Measurements from ENCODE around the gene SLC25A39.

Gene SLC25A39

DNA sequence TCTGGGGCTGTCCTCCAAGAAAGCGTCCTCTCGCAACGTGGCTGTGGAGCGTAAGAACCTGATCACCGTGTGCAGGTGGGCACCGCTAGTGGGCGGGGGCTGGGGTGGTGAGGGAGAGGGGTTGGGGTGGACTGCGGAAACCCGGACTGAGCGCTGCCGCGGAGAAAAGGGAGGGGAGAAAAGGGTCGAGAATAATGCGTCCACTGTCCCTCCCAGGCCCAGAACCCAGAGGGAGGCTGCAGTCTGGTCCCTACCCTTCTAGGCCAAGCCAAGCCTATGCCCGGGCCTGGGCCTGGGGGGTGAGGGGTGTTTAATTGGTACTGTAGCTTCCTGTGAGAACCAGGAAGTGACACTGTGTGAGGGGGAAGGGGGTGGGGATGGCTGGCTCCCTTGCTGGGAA, 15.8 kb downstream of the SLC25A39 start:
- Histone ChIP-seq H3K9ac (ENCODE audit: low read length) (no peak overlapping the region), H3K9me3 (ENCODE audit: low read length) (no peaks in the 10 kb centered on the region), H3K27me3 (ENCODE audit: control insufficient read depth in 1 of 2, insufficient read depth in 2 of 2, low read length in 2 of 2) (peaks cover 0 to 22% of the 10 kb centered on the region in 2 donors), H3K27ac (ENCODE audit: low read depth, low read length) (no peak overlapping the region), H3K4me3 (ENCODE audit: low read depth in 1 of 2, low read length in 2 of 2) (peak overlapping the region in 1 of 2 donors; percentile 32), H3K36me3 (ENCODE audit: insufficient read depth, low read length) (no peaks in the 10 kb centered on the region), H3K4me1 (ENCODE audit: insufficient read depth, low read length) (peaks cover 8% of the 10 kb centered on the region)

DNA sequence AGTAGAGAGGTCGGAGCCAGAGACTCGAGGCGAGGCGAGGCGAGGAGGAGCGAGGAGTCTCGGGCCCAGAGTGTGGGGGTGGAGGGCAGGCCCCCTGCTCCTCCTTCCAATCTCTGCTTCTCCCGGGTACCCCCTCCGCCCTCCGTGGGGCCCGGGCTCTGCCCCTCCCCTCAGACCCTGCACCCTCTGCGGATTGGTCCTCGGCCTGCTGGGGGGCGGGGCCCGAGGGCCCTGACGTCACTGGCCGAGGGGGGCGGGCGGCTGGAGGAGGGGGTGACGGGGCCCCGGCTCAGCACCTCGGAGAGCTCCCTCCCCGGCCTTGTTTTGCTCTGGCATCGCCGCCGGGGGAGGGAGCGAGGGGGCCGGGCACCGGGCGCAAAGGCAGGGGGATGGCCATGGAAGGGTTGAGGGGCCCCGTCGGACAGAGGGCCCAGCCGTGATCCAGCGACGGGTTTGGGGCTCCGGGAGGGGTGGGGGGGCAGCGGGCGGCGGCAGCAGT, 16.3 kb downstream of the SLC25A39 start, which contains the start of gene RUNDC3A:
Gene RUNDC3A (plus strand): TSS at position 282 of the 499 bp plus-strand sequence. CDS start 232 bp downstream, outside the sequence.
- Histone ChIP-seq H3K4me1 (ENCODE audit: insufficient read depth, low read length) (peaks cover 8% of the 10 kb centered on the region), H3K27me3 (ENCODE audit: control insufficient read depth in 1 of 2, insufficient read depth in 2 of 2, low read length in 2 of 2) (peaks cover 0 to 21% of the 10 kb centered on the region in 2 donors), H3K36me3 (ENCODE audit: insufficient read depth, low read length) (no peaks in the 10 kb centered on the region), H3K4me3 (ENCODE audit: low read depth in 1 of 2, low read length in 2 of 2) (peak within 1 kb of the TSS; percentile 32 to 60), H3K9me3 (ENCODE audit: low read length) (no peaks in the 10 kb centered on the region), H3K27ac (ENCODE audit: low read depth, low read length) (no peak within 1 kb of the TSS), H3K9ac (ENCODE audit: low read length) (no peak within 1 kb of the TSS)

DNA sequence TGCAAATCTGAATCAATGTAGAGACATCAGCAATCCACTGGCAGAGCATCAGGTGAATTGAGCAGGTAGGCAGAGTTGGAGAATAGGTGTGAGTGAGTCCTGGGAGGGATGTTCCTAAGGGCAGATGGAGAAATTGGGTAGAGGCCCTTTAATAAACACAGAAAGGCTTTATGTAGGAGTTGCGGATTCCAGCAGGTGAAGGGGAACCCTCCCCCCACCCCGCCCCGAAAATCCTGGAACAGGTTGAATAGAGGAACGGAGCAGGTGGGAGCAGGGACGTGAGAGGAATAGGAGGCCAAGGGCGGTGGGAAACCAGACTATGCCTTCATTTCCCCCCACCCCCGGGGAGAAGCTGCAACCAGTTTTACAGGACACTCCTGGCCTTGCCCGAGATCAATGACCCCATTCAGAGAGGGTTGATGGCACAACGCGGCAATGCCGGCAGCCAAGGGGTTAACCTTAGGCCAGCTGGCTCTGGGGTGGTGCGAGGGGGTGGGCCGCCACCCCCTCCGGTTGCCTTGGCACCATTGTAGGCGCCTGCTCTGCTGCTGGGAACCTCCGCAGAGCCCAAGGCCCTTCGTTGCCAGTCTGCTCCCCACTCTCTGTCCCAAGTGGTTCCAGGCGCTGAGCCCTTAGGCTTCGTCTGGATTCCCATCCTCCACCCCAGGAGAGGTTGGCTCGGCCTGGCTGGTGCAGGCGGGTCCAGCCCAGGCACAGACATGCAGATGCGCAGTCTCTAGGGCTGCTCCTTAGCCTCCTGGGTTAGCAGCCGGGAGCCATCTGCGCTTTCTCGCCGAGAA, 17.0 kb downstream of the SLC25A39 start:
- peak overlapping the region; percentile 25 to 60 for H3K4me3 ChIP-seq (ENCODE audit: low read depth in 1 of 2, low read length in 2 of 2)
- peaks cover 8% of the 10 kb centered on the region for H3K4me1 ChIP-seq (ENCODE audit: insufficient read depth, low read length)
- peaks cover 0 to 14% of the 10 kb centered on the region in 2 donors for H3K27me3 ChIP-seq (ENCODE audit: control insufficient read depth in 1 of 2, insufficient read depth in 2 of 2, low read length in 2 of 2)
- H3K27ac ChIP-seq (ENCODE audit: low read depth, low read length) = no peak overlapping the region
- H3K36me3 ChIP-seq (ENCODE audit: insufficient read depth, low read length) = no peaks in the 10 kb centered on the region
- no peaks in the 10 kb centered on the region for H3K9me3 ChIP-seq (ENCODE audit: low read length)
- no peak overlapping the region for H3K9ac ChIP-seq (ENCODE audit: low read length)

DNA sequence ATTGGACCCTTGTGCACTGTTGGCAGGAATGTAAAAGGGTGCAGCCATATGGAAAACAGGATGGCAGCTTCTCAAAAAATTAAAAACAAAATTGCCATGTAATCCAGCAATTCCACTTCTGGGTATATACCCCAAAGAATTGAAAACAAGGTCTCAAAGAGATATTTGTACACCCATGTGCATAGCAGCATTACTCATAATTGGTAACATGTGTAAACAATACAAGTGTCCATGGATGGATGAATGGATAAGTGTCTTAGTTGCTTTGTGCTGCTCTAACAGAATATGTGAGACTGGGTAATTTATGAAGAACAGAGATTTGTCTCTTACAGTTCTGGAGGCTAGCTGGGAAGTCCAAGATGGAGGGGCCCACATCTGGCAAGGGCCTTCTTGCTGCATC, 20.0 kb downstream of the SLC25A39 start:
- no peak overlapping the region for H3K9ac ChIP-seq (ENCODE audit: low read length)
- H3K4me3 ChIP-seq (ENCODE audit: low read depth in 1 of 2, low read length in 2 of 2) = no peak overlapping the region
- H3K4me1 ChIP-seq (ENCODE audit: insufficient read depth, low read length) = peaks cover 8% of the 10 kb centered on the region
- no peaks in the 10 kb centered on the region for H3K36me3 ChIP-seq (ENCODE audit: insufficient read depth, low read length)
- H3K27ac ChIP-seq (ENCODE audit: low read depth, low read length) = no peak overlapping the region
- no peaks in the 10 kb centered on the region for H3K9me3 ChIP-seq (ENCODE audit: low read length)
- H3K27me3 ChIP-seq (ENCODE audit: control insufficient read depth in 1 of 2, insufficient read depth in 2 of 2, low read length in 2 of 2) = peaks cover 0 to 14% of the 10 kb centered on the region in 2 donors

DNA sequence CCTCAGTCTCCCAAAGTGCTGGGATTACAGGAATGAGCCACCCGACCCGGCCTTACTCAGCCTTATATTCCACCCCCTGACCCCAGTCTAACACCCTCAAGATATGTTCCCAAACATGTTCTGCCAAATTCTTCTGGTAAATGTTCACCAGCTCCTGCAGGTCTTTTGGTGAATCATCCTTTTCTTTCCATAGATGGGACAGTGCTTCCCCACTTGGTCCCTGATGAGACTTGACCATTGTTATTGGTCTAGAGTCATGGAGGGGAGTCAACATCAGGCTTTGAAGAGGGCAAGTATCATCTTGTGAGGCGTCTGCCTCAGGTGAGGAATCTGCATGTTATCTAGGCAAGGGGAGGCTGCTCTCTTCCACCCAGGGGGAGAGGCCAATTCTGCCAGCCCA, 26.6 kb downstream of the SLC25A39 start:
- Histone ChIP-seq H3K4me1 (ENCODE audit: insufficient read depth, low read length) (no peaks in the 10 kb centered on the region), H3K4me3 (ENCODE audit: low read depth in 1 of 2, low read length in 2 of 2) (no peak overlapping the region), H3K9ac (ENCODE audit: low read length) (no peak overlapping the region), H3K27ac (ENCODE audit: low read depth, low read length) (no peak overlapping the region), H3K27me3 (ENCODE audit: control insufficient read depth in 1 of 2, insufficient read depth in 2 of 2, low read length in 2 of 2) (no peaks in the 10 kb centered on the region), H3K36me3 (ENCODE audit: insufficient read depth, low read length) (no peaks in the 10 kb centered on the region), H3K9me3 (ENCODE audit: low read length) (no peaks in the 10 kb centered on the region)

DNA sequence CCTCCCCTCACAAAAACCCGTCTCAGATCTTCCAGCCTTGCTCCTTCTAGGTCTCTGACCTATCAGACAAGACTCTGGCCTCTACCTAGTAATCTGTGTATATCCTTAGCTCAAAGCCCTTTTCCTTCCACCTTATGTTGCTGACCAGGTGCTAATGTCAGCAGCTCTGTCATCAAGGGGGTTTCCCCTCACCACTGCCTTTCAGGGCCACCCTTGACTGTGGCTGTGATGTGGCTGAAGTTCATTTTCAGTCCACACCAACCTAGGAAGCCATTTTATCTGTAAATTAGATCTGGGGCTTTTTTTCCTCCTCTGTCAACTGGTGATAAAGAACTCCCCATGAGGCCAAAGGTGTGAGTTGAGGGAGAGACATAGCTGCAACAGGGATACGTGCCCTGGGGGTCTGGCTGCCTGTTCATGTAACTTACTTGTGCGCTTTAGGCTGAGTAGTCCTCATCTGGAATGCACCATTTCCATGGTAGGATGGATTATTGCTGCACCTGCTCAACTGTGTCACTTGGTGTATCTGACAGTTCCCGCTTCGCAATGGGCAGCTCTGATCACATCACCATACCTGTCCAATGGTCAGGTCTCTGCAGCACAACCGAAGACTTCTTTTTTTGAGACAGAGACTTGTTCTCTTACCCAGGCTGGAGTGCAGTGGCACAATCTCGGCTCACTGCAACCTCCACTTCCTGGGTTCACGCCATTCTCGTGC, 31.0 kb downstream of the SLC25A39 start:
- no peak overlapping the region for H3K9ac ChIP-seq (ENCODE audit: low read length)
- H3K27me3 ChIP-seq (ENCODE audit: control insufficient read depth in 1 of 2, insufficient read depth in 2 of 2, low read length in 2 of 2) = no peaks in the 10 kb centered on the region
- H3K9me3 ChIP-seq (ENCODE audit: low read length) = no peaks in the 10 kb centered on the region
- H3K36me3 ChIP-seq (ENCODE audit: insufficient read depth, low read length) = no peaks in the 10 kb centered on the region
- H3K4me3 ChIP-seq (ENCODE audit: low read depth in 1 of 2, low read length in 2 of 2) = no peak overlapping the region
- H3K4me1 ChIP-seq (ENCODE audit: insufficient read depth, low read length) = no peaks in the 10 kb centered on the region
- H3K27ac ChIP-seq (ENCODE audit: low read depth, low read length) = no peak overlapping the region

DNA sequence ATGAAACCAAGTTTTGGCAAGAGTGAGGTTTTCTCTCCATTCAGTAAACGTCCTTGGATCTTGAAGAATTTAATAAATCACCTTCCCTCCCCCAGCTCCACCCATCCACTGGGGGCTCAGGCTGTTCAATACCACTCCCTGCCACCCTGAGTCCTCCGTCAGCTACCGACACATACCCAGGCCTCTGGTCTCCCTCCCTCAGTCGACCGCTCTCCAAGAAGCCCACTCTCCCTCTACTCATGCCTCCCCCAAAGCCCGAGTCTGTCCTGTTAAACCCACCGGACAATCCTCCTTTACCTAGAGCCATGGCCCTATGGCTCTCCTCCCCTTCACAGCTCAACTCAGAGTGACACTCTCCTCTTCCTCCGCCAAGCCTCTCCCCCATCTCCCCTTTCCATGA, 37.0 kb downstream of the SLC25A39 start:
- Histone ChIP-seq H3K9me3 (ENCODE audit: low read length) (no peaks in the 10 kb centered on the region), H3K4me1 (ENCODE audit: insufficient read depth, low read length) (no peaks in the 10 kb centered on the region), H3K9ac (ENCODE audit: low read length) (no peak overlapping the region), H3K36me3 (ENCODE audit: insufficient read depth, low read length) (no peaks in the 10 kb centered on the region), H3K27ac (ENCODE audit: low read depth, low read length) (no peak overlapping the region), H3K27me3 (ENCODE audit: control insufficient read depth in 1 of 2, insufficient read depth in 2 of 2, low read length in 2 of 2) (no peaks in the 10 kb centered on the region), H3K4me3 (ENCODE audit: low read depth in 1 of 2, low read length in 2 of 2) (no peak overlapping the region)

DNA sequence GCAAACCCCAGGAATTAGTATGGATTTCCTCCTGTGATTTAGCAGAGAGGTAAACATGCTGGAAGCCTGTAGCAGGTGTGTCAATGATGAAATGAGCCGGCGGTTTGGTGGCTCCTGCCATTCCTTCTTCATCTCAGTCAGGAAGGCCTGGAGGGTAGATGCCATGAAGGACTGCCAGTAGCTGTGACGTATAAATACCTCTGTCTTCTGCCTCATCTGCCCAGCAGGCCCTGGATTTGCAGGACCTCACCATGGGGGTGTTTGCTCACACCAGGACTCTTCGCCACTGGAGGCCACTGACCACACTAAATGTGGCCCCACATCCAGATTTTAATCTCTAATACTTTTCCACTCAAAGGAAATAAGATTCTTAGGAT, 40.6 kb downstream of the SLC25A39 start:
- H3K27ac ChIP-seq (ENCODE audit: low read depth, low read length) = no peak overlapping the region
- H3K36me3 ChIP-seq (ENCODE audit: insufficient read depth, low read length) = no peaks in the 10 kb centered on the region
- H3K9ac ChIP-seq (ENCODE audit: low read length) = no peak overlapping the region
- H3K4me3 ChIP-seq (ENCODE audit: low read depth in 1 of 2, low read length in 2 of 2) = no peak overlapping the region
- H3K27me3 ChIP-seq (ENCODE audit: control insufficient read depth in 1 of 2, insufficient read depth in 2 of 2, low read length in 2 of 2) = no peaks in the 10 kb centered on the region
- H3K4me1 ChIP-seq (ENCODE audit: insufficient read depth, low read length) = peaks cover 3% of the 10 kb centered on the region
- no peaks in the 10 kb centered on the region for H3K9me3 ChIP-seq (ENCODE audit: low read length)

DNA sequence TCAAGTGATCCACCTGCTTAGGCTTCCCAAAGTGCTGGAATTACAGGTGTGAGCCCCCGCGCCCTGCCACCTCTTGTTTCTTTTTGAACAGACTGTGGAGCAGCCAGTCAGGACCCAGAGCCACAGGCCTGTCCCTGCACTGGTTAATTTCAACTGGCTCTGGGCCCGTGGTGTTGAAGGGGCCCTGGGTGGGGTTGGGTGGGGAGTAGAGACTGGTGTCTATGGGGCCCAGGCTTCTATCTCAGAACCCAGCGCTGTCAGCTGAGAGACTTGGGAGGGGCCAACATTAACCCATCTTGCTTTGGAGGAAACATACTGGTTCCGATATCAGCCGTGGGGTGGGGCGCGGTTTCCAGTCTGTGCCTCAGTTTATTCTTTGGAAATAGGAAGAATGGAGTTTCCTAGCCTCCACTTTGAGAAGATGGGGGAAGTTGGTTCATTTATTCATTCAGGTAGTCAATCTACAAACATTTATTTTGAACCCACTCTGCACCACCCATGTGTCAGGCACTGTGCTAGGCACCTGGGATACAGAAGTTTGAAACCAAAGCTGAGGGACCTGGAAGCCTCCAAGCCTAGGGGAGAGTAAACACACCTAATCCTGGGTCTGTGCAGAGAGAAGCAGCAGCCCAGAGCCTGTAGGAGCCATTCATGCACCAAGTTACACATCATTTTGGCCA, 41.1 kb downstream of the SLC25A39 start:
- Histone ChIP-seq H3K4me3 (ENCODE audit: low read depth in 1 of 2, low read length in 2 of 2) (no peak overlapping the region), H3K36me3 (ENCODE audit: insufficient read depth, low read length) (no peaks in the 10 kb centered on the region), H3K4me1 (ENCODE audit: insufficient read depth, low read length) (peaks cover 3% of the 10 kb centered on the region), H3K27me3 (ENCODE audit: control insufficient read depth in 1 of 2, insufficient read depth in 2 of 2, low read length in 2 of 2) (no peaks in the 10 kb centered on the region), H3K9ac (ENCODE audit: low read length) (no peak overlapping the region), H3K9me3 (ENCODE audit: low read length) (no peaks in the 10 kb centered on the region), H3K27ac (ENCODE audit: low read depth, low read length) (no peak overlapping the region)

DNA sequence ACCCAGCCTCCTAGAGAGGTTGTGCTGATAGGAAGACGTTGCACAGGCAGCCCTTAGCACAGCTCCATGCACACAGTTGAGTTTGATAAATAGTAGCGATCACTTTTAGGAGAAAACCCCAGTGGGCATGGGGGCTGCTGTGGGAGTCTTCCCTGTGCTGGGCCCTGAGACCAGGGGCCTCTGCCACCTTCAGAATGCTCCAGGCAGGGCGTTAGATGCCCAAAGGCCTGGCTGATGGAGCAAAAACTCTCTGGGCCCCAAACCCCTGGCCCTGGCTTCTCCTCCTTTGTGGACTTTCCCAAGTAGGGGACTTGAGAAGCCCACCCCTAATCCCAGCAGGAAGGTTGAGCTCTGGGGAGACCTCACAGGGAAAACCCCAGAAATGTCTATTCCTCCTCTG, 42.4 kb downstream of the SLC25A39 start:
- Histone ChIP-seq H3K9me3 (ENCODE audit: low read length) (no peaks in the 10 kb centered on the region), H3K9ac (ENCODE audit: low read length) (no peak overlapping the region), H3K36me3 (ENCODE audit: insufficient read depth, low read length) (no peaks in the 10 kb centered on the region), H3K4me3 (ENCODE audit: low read depth in 1 of 2, low read length in 2 of 2) (no peak overlapping the region), H3K27ac (ENCODE audit: low read depth, low read length) (no peak overlapping the region), H3K27me3 (ENCODE audit: control insufficient read depth in 1 of 2, insufficient read depth in 2 of 2, low read length in 2 of 2) (no peaks in the 10 kb centered on the region), H3K4me1 (ENCODE audit: insufficient read depth, low read length) (peaks cover 3% of the 10 kb centered on the region)

DNA sequence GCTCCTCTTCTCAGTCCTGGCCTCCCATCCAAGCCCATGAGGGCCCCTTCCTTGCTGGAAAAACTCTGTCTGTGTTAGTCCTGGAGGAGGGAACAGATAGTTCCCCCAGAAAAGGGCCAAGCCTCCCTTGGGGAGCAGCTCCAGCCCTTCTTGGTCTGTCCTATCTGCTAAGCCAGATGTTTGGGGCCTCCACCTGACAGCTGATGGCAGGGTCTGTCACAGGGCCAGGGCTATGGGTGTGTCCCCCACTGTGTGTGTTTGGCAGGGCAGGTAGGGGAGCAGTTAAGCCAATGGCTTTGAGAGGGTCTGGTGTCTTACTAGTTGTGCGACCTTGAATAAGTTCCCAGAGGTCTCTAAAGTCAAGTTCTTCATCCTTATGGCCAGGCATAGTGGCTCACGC, 43.1 kb downstream of the SLC25A39 start:
- Histone ChIP-seq H3K4me3 (ENCODE audit: low read depth in 1 of 2, low read length in 2 of 2) (no peak overlapping the region), H3K36me3 (ENCODE audit: insufficient read depth, low read length) (no peaks in the 10 kb centered on the region), H3K27ac (ENCODE audit: low read depth, low read length) (no peak overlapping the region), H3K27me3 (ENCODE audit: control insufficient read depth in 1 of 2, insufficient read depth in 2 of 2, low read length in 2 of 2) (no peaks in the 10 kb centered on the region), H3K9me3 (ENCODE audit: low read length) (no peaks in the 10 kb centered on the region), H3K9ac (ENCODE audit: low read length) (no peak overlapping the region), H3K4me1 (ENCODE audit: insufficient read depth, low read length) (peaks cover 3% of the 10 kb centered on the region)
